ENCODE results near the gene MLST8. TPM values are rescaled to one million over a fixed set of nuclear protein-coding genes. Genes with fewer than 3 reads are reported as not detected.

The MLST8 gene
- total RNA-seq, 2 donors from 2014 or later: 32.4 to 59.0 TPM

DNA sequence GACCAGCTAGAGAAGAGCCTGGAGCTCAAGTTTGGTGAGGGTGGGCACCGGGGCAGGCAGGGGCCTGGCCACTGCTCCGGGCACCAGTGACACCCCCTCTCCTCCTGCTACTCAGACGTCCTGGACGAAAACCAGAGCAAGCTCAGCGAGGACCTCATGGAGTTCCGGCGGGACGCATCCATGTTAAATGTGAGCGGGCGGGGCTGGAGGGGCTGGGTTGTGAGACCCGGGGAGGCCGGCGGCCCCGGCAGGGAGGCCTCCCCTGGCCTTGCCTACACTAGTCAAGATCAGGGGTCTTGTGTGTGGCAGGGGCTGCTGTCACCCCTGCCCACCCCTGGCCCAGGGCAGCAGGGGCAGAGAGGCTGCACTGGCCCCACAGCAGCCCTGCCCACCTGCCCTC, 31.9 kb upstream of the MLST8 start:
- DNase-seq (no peak), ATAC-seq (no peak)
- no peaks in the 10 kb centered on the region for H3K4me1 ChIP-seq
- H3K4me3 ChIP-seq: no peak overlapping the region
- H3K27me3 ChIP-seq: no peaks in the 10 kb centered on the region
- intact Hi-C loops (cut with DNase I): no loop called here
- no peak overlapping the region for H3K27ac ChIP-seq
- peaks cover 10 to 23% of the 10 kb centered on the region in 2 donors for H3K36me3 ChIP-seq (replicated peaks in 1 of 2; ENCODE audit: insufficient read depth in 1 of 2, low read depth in 2 of 2)
- H3K9me3 ChIP-seq: no peaks in the 10 kb centered on the region
- 90 to 93% methylated on average over 13 to 14 of the region's 14 CpGs for WGBS, 2 donors
- TF ChIP-seq POLR2A (IDR thresholded peaks at IDR 0.05) (no peak), CTCF (IDR thresholded peaks at IDR 0.05) (no peak)

DNA sequence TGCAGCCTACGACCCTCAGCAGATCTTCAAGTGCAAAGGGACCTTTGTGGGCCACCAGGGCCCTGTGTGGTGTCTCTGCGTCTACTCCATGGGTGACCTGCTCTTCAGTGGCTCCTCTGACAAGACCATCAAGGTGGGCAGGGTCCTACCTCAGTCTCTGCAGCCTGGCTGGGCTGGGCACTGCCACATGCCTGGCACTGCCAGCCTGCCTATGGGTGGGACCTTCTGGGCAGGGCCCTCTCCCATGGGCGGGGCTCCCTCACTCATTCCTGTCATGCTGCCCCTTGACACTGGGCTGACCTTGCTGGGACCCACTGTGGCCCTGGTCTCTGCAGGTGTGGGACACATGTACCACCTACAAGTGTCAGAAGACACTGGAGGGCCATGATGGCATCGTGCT, 31.3 kb upstream of the MLST8 start:
- intact Hi-C loops (cut with DNase I): no loop called here
- Histone ChIP-seq H3K4me3 (no peak overlapping the region), H3K4me1 (no peaks in the 10 kb centered on the region), H3K27me3 (no peaks in the 10 kb centered on the region), H3K27ac (no peak overlapping the region), H3K36me3 (replicated peaks in 1 of 2; ENCODE audit: insufficient read depth in 1 of 2, low read depth in 2 of 2) (peaks cover 10 to 23% of the 10 kb centered on the region in 2 donors), H3K9me3 (no peaks in the 10 kb centered on the region)
- 92 to 93% methylated on average over 3 to 4 of the region's 4 CpGs for WGBS, 2 donors
- TF ChIP-seq CTCF (IDR thresholded peaks at IDR 0.05) (no peak), POLR2A (IDR thresholded peaks at IDR 0.05) (no peak)
- DNase-seq: no peak
- no peak for ATAC-seq

DNA sequence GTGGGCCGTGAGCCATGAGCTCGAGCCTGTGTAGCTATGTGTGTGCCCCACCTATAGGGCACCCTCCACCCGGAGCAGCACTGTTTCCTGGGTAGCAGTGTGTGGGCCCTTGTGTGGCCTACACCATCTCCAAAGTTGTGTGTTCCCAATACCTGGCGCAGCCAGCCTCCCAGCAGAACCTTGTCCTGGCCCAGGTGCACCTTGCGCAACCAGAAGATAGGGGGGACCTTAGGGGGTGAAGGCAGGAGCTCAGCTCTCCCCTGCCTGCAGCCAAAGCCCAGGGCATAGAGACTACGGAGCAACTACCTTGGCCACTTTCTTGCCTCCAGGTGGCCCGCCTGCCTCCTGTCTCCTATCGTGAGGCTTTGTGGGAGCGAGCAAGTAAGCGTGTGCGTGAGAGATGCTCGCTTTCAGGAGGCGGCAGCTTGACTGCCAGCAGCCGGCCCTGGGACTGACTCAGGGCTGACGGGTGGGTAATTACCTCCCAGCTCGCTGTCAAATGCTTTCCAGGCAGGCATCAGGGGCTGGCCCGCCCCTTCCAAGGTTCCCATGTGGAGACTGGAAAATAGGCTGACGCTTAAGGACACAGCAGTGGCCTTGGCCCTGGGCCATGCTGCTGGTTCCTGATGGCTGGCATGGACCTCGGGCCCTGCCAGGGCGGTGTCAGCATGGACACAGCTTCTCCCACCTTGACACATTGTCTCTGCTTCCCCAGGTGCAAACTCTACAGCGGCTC, 30.7 kb upstream of the MLST8 start:
- Histone ChIP-seq H3K9me3 (no peaks in the 10 kb centered on the region), H3K4me3 (no peak overlapping the region), H3K4me1 (no peaks in the 10 kb centered on the region), H3K27ac (no peak overlapping the region), H3K36me3 (replicated peaks in 1 of 2; ENCODE audit: insufficient read depth in 1 of 2, low read depth in 2 of 2) (peaks cover 10 to 23% of the 10 kb centered on the region in 2 donors), H3K27me3 (no peaks in the 10 kb centered on the region)
- DNase-seq: no peak
- WGBS, 2 donors: 91 to 92% methylated on average over 11 to 20 of the region's 21 CpGs
- no peak for TF ChIP-seq CTCF (IDR thresholded peaks at IDR 0.05)
- intact Hi-C loops (cut with DNase I): no loop called here
- no peak for ATAC-seq

GRCh38 chr16:2175454-2175853, 29.8 kb upstream of the MLST8 start:
- intact Hi-C loops (cut with DNase I): no loop called here
- WGBS, 2 donors: 94 to 95% methylated on average over 5 to 10 of the region's 10 CpGs
- H3K27ac ChIP-seq: no peak overlapping the region
- H3K27me3 ChIP-seq: no peaks in the 10 kb centered on the region
- DNase-seq: no peak
- ATAC-seq: no peak
- peaks cover 10 to 23% of the 10 kb centered on the region in 2 donors for H3K36me3 ChIP-seq (replicated peaks in 1 of 2; ENCODE audit: insufficient read depth in 1 of 2, low read depth in 2 of 2)
- no peaks in the 10 kb centered on the region for H3K4me1 ChIP-seq
- H3K4me3 ChIP-seq: no peak overlapping the region
- no peak for TF ChIP-seq POLR2A (IDR thresholded peaks at IDR 0.05)
- TF ChIP-seq CTCF (IDR thresholded peaks at IDR 0.05): no peak
- H3K9me3 ChIP-seq: no peaks in the 10 kb centered on the region

GRCh38 chr16:2176047-2176446, 29.2 kb upstream of the MLST8 start:
- TF ChIP-seq POLR2A (IDR thresholded peaks at IDR 0.05) (no peak), CTCF (IDR thresholded peaks at IDR 0.05) (no peak)
- WGBS, 2 donors: 92 to 93% methylated on average over 7 to 20 of the region's 23 CpGs
- Histone ChIP-seq H3K4me1 (no peaks in the 10 kb centered on the region), H3K9me3 (no peaks in the 10 kb centered on the region), H3K4me3 (no peak overlapping the region), H3K27ac (no peak overlapping the region), H3K36me3 (replicated peaks in 1 of 2; ENCODE audit: insufficient read depth in 1 of 2, low read depth in 2 of 2) (peaks cover 10 to 23% of the 10 kb centered on the region in 2 donors), H3K27me3 (no peaks in the 10 kb centered on the region)
- intact Hi-C loops (cut with DNase I): no loop called here
- DNase-seq (no peak), ATAC-seq (no peak)

Measured in body of pancreas (tissue), 4 donors.